NCI-H1417 treated with DMSO at 0.1 percent for 48 hours (cell line): ENCODE data around the gene ARHGAP6.
"Not testable (repeated sequence)": the region's sequence is repeated elsewhere in the genome, so short reads cannot be mapped to it uniquely, and the experiment has no call there.

Source experiments
- DNase-seq: peaks from one replicate; lab custom pipeline; 2025; lab: John Stamatoyannopoulos, UW

The ARHGAP6 gene

GRCh38 chrX:11164433-11164832 is 501.3 kb downstream of the ARHGAP6 start:
- DNase-seq = no peak

- no peak for DNase-seq
Observed at GRCh38 chrX:11159149-11159548, 506.6 kb downstream of the ARHGAP6 start.

GRCh38 chrX:11151799-11152559 is 513.7 kb downstream of the ARHGAP6 start:
- DNase-seq = peak; percentile 44

- DNase-seq = no peak
Observed at GRCh38 chrX:11148401-11148800, 517.3 kb downstream of the ARHGAP6 start.

- no peak for DNase-seq
Observed at GRCh38 chrX:11146411-11146810, 519.3 kb downstream of the ARHGAP6 start.

- DNase-seq = peak; percentile 58
Observed at GRCh38 chrX:11143931-11144678, 521.6 kb downstream of the ARHGAP6 start.

- no peak for DNase-seq
Observed at GRCh38 chrX:11138498-11139390, 527.0 kb downstream of the ARHGAP6 start.

GRCh38 chrX:11137543-11138139 is 528.1 kb downstream of the ARHGAP6 start:
- no peak for DNase-seq

GRCh38 chrX:11135564-11136185 is 530.0 kb downstream of the ARHGAP6 start:
- DNase-seq = no peak

GRCh38 chrX:11131146-11131545 is 534.6 kb downstream of the ARHGAP6 start:
- DNase-seq = no peak

- DNase-seq = no peak
Observed at GRCh38 chrX:11130136-11130535, 535.6 kb downstream of the ARHGAP6 start.

GRCh38 chrX:11129534-11130105 is 536.1 kb downstream of the ARHGAP6 start:
- DNase-seq = no peak

GRCh38 chrX:11125060-11125459 is 540.7 kb downstream of the ARHGAP6 start:
- no peak for DNase-seq

- no peak for DNase-seq
Observed at GRCh38 chrX:11124112-11124511, 541.6 kb downstream of the ARHGAP6 start.

GRCh38 chrX:11123087-11123486 is 542.6 kb downstream of the ARHGAP6 start:
- DNase-seq = not testable (repeated sequence)

- no peak for DNase-seq
Observed at GRCh38 chrX:11119313-11119943, 546.3 kb downstream of the ARHGAP6 start.

GRCh38 chrX:11117745-11118144 is 548.0 kb downstream of the ARHGAP6 start:
- no peak for DNase-seq

GRCh38 chrX:11113731-11114130 is 552.0 kb downstream of the ARHGAP6 start:
- no peak for DNase-seq

GRCh38 chrX:11111947-11112346 is 553.8 kb downstream of the ARHGAP6 start:
- no peak for DNase-seq

- peak; percentile 66 for DNase-seq
Observed at GRCh38 chrX:11111037-11111851, 554.5 kb downstream of the ARHGAP6 start, which contains the start of gene HCCS. TSS of gene HCCS (plus strand) at chrX:11111332. CDS start at chrX:11112061, 729 bp downstream.
